ENCODE results near the gene TRAF7.
"Not testable (repeated sequence)": the region's sequence is repeated elsewhere in the genome, so short reads cannot be mapped to it uniquely, and the experiment has no call there.

GRCh38 chr16:2126928-2127556, 28.5 kb upstream of the TRAF7 start:
- not testable (repeated sequence) for TF ChIP-seq CTCF, POLR2A (IDR thresholded peaks at IDR 0.05)
